Limb (tissue), 2 donors: ENCODE measurements around the gene CRB1.

Experiments used
- DNase-seq, 2 donors: peaks; one replicate each; pipeline ENCODE4 v3.0.0-alpha.2; 2016; ENCODE audit errors: extremely low spot score in 2 of 2

The CRB1 gene

GRCh38 chr1:197268012-197268411 is at the start of gene CRB1:
TSS of gene CRB1 (plus strand) at chr1:197268252. CDS start at chr1:197268413, 161 bp downstream.
- DNase-seq, result peak in 1 of 2 donors; percentile 29

- DNase-seq, result no peak
Observed at GRCh38 chr1:197218857-197219256, 49.2 kb upstream of the CRB1 start.

- no peak for DNase-seq
Observed at GRCh38 chr1:197222025-197222685, 45.9 kb upstream of the CRB1 start.

GRCh38 chr1:197222780-197223179 is 45.3 kb upstream of the CRB1 start:
- DNase-seq, result no peak

GRCh38 chr1:197224160-197224559 is 43.9 kb upstream of the CRB1 start:
- no peak for DNase-seq

- DNase-seq, result no peak
Observed at GRCh38 chr1:197225611-197226010, 42.4 kb upstream of the CRB1 start.

- no peak for DNase-seq
Observed at GRCh38 chr1:197234581-197234980, 33.5 kb upstream of the CRB1 start.

GRCh38 chr1:197235355-197235754 is 32.7 kb upstream of the CRB1 start:
- DNase-seq, result no peak

GRCh38 chr1:197247465-197247864 is 20.6 kb upstream of the CRB1 start:
- DNase-seq, result no peak

- no peak for DNase-seq
Observed at GRCh38 chr1:197249324-197249723, 18.7 kb upstream of the CRB1 start.

- DNase-seq, result no peak
Observed at GRCh38 chr1:197250616-197251015, 17.4 kb upstream of the CRB1 start.

- DNase-seq, result no peak
Observed at GRCh38 chr1:197252973-197253372, 15.1 kb upstream of the CRB1 start.

GRCh38 chr1:197254866-197255265 is 13.2 kb upstream of the CRB1 start:
- DNase-seq, result no peak

- DNase-seq, result no peak
Observed at GRCh38 chr1:197264936-197265567, 3.0 kb upstream of the CRB1 start.

GRCh38 chr1:197269053-197269452 is 1.0 kb downstream of the CRB1 start:
- DNase-seq, result no peak

- DNase-seq, result no peak
Observed at GRCh38 chr1:197272791-197273190, 4.7 kb downstream of the CRB1 start.

- no peak for DNase-seq
Observed at GRCh38 chr1:197277166-197277565, 9.1 kb downstream of the CRB1 start.

GRCh38 chr1:197284325-197284724 is 16.3 kb downstream of the CRB1 start:
- no peak for DNase-seq

- DNase-seq, result no peak
Observed at GRCh38 chr1:197284966-197285365, 16.9 kb downstream of the CRB1 start.

GRCh38 chr1:197285526-197286205 is 17.6 kb downstream of the CRB1 start:
- DNase-seq, result no peak

- DNase-seq, result no peak
Observed at GRCh38 chr1:197286634-197287033, 18.6 kb downstream of the CRB1 start.

GRCh38 chr1:197287863-197288262 is 19.8 kb downstream of the CRB1 start:
- no peak for DNase-seq

GRCh38 chr1:197302775-197303174 is 34.7 kb downstream of the CRB1 start:
- no peak for DNase-seq
